Esophagus muscularis mucosa (tissue), 4 donors: Measurements from ENCODE around the gene NDC1. TPM values are rescaled to one million over a fixed set of nuclear protein-coding genes. Genes with fewer than 3 reads are reported as not detected.

Experiments used
- DNase-seq: peaks from one replicate; pipeline ENCODE4 v3.0.0-alpha.2; 2017; ENCODE audit errors: extremely low spot score
- H3K27ac ChIP-seq, 4 donors: fragments of 200-600 bp; sonication (generic); replicated peaks in 1 of 4; 1 replicate in 3 of 4; 2 replicates in 1 of 4; pipeline ENCODE4 v1.5.1; 2016 to 2019; ENCODE audit warnings: mild to moderate bottlenecking in 1 of 4
- H3K27me3 ChIP-seq, 4 donors: fragments of 200-600 bp; sonication (generic); one replicate each; pipeline versions ENCODE4 v1.5.1 to v1.6.0; 2016 to 2019
- H3K36me3 ChIP-seq, 4 donors: fragments of 200-600 bp; sonication (generic); one replicate each; pipeline ENCODE4 v1.5.1; 2016 to 2019
- H3K4me1 ChIP-seq, 4 donors: fragments of 200-600 bp; sonication (generic); one replicate each; pipeline ENCODE4 v1.5.1; 2016 to 2019
- H3K4me3 ChIP-seq, 4 donors: fragments of 200-600 bp; sonication (generic); 1 replicate in 2 of 4; 2 replicates in 2 of 4; pipeline ENCODE4 v1.5.1; 2016 to 2019; ENCODE audit warnings: mild to moderate bottlenecking in 4 of 4, moderate library complexity in 1 of 4
- H3K9me3 ChIP-seq, 4 donors: fragments of 200-600 bp; sonication (generic); 1 replicate in 3 of 4; 2 replicates in 1 of 4; pipeline ENCODE4 v1.5.1; 2016 to 2019
- CTCF ChIP-seq, 3 experiments: fragments of 200-600 bp in 2 of 3; fragments of 450-650 bp in 1 of 3; sonication (generic) in 2 of 3; IDR thresholded peaks; one replicate each; pipeline ENCODE4 v1.5.1; 2017 to 2019; ENCODE audit warnings: antibody characterized with exemption in 3 of 3, mild to moderate bottlenecking in 2 of 3, moderate library complexity in 1 of 3
- EP300 ChIP-seq: sonication (generic); formaldehyde crosslinking; IDR thresholded peaks from one replicate; pipeline ENCODE4 v1.6.1; 2017; ENCODE audit warnings: antibody characterized with exemption
- POLR2A ChIP-seq: fragments of 450-650 bp; IDR thresholded peaks from one replicate; pipeline ENCODE4 v1.6.1; 2017; ENCODE audit warnings: antibody characterized with exemption, moderate library complexity, mild to moderate bottlenecking, low read depth
- POLR2AphosphoS5 ChIP-seq, 2 donors: sonication (generic); formaldehyde crosslinking; IDR thresholded peaks; one replicate each; pipeline ENCODE4 v1.6.1; 2017; ENCODE audit warnings: antibody characterized with exemption in 2 of 2
- WGBS: methylation state at CpG from one replicate; pipeline ENCODE4 v1.1.5; 2018; 5-methylcytosine and 5-hydroxymethylcytosine counted together
- intact Hi-C: fragments of 100-400 bp; cut with DNase I; formaldehyde crosslinking; loops from one replicate; pipeline ENCODE4 v1.15.1; 2023
- total RNA-seq, 4 donors: library from RNA; depleted of rRNA; stranded (reverse); fragments of >200 nt; gene quantifications; one replicate each; pipeline versions ENCODE4 v1.1.0 to v1.2.1, GENCODE V29; 2016

NDC1 gene
- total RNA-seq, 4 donors from 2014 or later, result 5.6 to 8.3 (median 8.1) TPM

GRCh38 chr1:53769780-53770179 lies 68.3 kb downstream of the NDC1 start:
- H3K9me3 ChIP-seq, result no peaks in the 10 kb centered on the region
- no peaks in the 10 kb centered on the region for H3K27me3 ChIP-seq
- no peak overlapping the region for H3K4me3 ChIP-seq
- DNase-seq, result no peak
- 93% methylated on average over 1 of the region's 1 CpG for WGBS
- no peak overlapping the region for H3K27ac ChIP-seq
- intact Hi-C loops, result no loop called here
- TF ChIP-seq POLR2AphosphoS5 (IDR thresholded peaks at IDR 0.05), result no peak
- no peak for TF ChIP-seq CTCF (IDR thresholded peaks at IDR 0.05)
- no peak for TF ChIP-seq EP300
- no peak for TF ChIP-seq POLR2A
- peaks cover 10 to 39% (median 17%) of the 10 kb centered on the region in 4 donors for H3K36me3 ChIP-seq
- no peaks in the 10 kb centered on the region for H3K4me1 ChIP-seq

- TF ChIP-seq POLR2A (no peak), CTCF (IDR thresholded peaks at IDR 0.05) (no peak), EP300 (no peak), POLR2AphosphoS5 (IDR thresholded peaks at IDR 0.05) (no peak)
- Histone ChIP-seq H3K9me3 (no peaks in the 10 kb centered on the region), H3K27ac (no peak overlapping the region), H3K4me1 (no peaks in the 10 kb centered on the region), H3K36me3 (peaks cover 10 to 39% (median 17%) of the 10 kb centered on the region in 4 donors), H3K27me3 (no peaks in the 10 kb centered on the region), H3K4me3 (no peak overlapping the region)
- no peak for DNase-seq
- intact Hi-C loops, result no loop called here
- WGBS, result 85% methylated on average over 1 of the region's 1 CpG
These were observed 68.9 kb downstream of the NDC1 start for GRCh38 chr1:53769184-53769583.

- TF ChIP-seq CTCF (IDR thresholded peaks at IDR 0.05) (no peak), EP300 (no peak), POLR2A (no peak), POLR2AphosphoS5 (IDR thresholded peaks at IDR 0.05) (no peak)
- H3K4me3 ChIP-seq, result peak overlapping the region in 1 of 4 donors; percentile 7
- intact Hi-C loops, result no loop called here
- no peak overlapping the region for H3K27ac ChIP-seq
- H3K27me3 ChIP-seq, result no peaks in the 10 kb centered on the region
- no peaks in the 10 kb centered on the region for H3K4me1 ChIP-seq
- WGBS, result 47% methylated on average over 3 of the region's 3 CpGs
- no peaks in the 10 kb centered on the region for H3K9me3 ChIP-seq
- no peak for DNase-seq
- H3K36me3 ChIP-seq, result peaks cover 4 to 26% (median 10%) of the 10 kb centered on the region in 4 donors
These were observed 71.2 kb downstream of the NDC1 start for GRCh38 chr1:53766831-53767405.

- DNase-seq, result no peak
- whole genome bisulfite sequencing, result 76% methylated on average over 3 of the region's 3 CpGs
These were observed 71.8 kb downstream of the NDC1 start for GRCh38 chr1:53766194-53766742.

More at GRCh38 chr1:53766194-53766742, 71.8 kb downstream of the NDC1 start:
- Histone ChIP-seq H3K4me1 (no peaks in the 10 kb centered on the region), H3K36me3 (peaks cover 0 to 19% (median 4%) of the 10 kb centered on the region in 4 donors), H3K9me3 (peaks cover 0 to 6% (median 0%) of the 10 kb centered on the region in 4 donors), H3K27me3 (no peaks in the 10 kb centered on the region), H3K4me3 (peak overlapping the region in 1 of 4 donors; percentile 7), H3K27ac (no peak overlapping the region)
- TF ChIP-seq CTCF (IDR thresholded peaks at IDR 0.05) (no peak), EP300 (no peak), POLR2AphosphoS5 (IDR thresholded peaks at IDR 0.05) (no peak), POLR2A (no peak)
- intact Hi-C loops, result no loop called here
